HG03108 (cell line): Measurements from ENCODE around the gene COL18A1.

Experiments used
- ATAC-seq: cut with Tn5 transposase; IDR thresholded peaks from one replicate; pipeline ENCODE4 v1.9.1; 2021; ENCODE audit warnings: moderate library complexity; ENCODE audit not compliant: unreplicated experiment

The COL18A1 gene

DNA sequence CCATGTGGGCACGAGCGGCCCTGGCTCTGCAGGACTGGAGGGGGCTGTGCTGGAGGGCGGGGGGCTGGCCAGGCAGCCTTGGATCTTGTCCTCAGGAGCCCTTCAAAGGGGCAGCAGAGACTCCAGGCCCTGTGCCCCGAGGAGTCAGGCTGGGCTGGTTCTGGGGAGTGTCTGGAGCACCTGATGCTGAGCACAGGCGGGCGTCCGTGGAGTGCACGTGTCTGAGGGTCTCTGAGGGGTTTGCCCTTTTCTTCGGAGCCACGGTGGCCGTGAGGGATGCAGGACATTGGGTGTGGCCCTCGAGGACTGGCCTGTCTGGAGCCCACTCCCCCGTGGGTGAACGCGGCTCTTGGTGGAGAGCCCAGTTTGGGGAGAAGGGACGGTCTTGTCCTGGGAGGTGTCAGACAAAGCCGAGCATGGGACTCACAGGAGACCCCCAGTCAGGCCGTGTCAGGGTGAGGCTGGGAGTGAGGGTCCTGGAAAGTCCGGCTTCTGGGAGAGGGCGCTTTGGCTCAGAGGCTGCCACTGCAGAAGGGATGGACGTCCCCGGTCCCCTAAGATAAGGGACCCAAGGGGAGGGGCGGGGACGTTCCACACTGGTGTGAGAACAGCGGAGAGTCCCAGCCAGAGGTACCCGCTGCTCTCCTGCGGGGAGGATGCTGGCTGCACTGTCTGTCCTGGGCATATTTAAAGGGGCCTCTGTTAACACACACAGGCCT lies 60.8 kb downstream of the COL18A1 start:
- ATAC-seq = no peak

DNA sequence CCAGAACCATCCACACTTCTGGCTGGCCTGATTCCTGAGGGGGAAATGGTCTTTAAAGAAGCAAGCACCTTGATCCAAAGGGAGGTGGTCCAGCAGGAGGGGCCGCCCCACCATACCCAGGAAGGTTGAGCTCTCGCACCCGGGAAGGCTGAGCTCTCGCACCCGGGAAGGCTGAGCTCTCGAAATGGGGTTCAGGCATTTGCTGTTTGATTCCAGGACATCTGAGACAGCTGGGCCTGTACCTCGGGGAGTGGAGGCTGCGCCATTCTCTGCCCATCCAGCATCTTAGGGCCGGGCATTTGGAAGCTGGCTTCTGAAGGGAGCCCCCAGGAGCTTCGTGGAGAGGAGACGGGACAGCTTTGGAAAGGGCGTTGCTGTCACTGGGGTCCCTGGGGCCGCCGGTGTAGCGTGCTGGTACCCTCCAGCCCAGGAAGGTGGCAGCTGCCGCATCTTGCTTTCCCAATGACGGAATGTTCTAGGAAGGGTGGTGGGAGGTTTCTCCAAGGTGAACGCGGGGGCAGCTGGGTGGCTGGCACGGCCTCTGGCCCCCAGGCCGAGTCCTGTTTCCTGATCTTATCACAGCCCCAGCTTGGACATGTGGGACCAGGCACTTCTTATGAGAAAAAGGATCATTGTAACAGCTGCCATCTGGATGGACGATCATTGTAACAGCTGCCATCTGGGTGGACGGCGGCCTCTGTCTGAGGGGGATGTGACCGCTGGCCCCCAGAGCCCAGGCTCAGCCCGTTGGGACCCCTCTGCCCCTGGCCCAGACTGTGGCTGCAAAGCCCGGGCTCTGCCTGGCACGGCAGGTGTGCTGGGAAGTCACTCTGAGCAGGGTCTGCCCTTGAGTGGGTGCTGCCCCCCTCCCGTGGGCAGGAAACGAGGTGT lies 61.6 kb downstream of the COL18A1 start:
- no peak for ATAC-seq

DNA sequence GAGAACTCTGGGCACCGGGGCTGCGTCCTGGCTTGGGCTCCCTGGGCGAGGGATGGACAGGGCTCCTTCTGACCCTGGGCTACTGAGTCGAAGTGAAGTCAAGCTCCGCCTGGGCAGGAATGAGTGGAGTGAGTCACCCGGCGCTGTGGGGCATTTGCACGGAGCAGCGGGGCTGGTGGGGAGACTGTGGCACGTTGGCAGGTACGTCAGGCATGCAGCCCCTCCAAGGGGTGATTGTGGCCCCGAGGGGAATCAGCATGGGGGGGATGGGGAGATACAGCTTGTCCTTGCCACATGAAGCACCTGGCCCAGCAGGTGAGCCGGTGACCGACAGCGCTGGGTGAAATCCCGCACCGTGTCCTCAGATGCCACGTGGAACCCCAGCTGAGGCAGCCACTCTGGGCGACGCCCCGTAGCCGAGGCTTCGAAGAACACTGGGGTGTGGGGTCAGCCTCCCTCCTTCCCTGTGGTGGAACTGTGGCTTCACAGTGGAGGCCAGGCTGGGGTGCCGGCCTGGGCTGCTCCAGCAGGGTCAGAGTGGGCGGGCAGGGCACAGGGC lies 62.3 kb downstream of the COL18A1 start:
- ATAC-seq = no peak

DNA sequence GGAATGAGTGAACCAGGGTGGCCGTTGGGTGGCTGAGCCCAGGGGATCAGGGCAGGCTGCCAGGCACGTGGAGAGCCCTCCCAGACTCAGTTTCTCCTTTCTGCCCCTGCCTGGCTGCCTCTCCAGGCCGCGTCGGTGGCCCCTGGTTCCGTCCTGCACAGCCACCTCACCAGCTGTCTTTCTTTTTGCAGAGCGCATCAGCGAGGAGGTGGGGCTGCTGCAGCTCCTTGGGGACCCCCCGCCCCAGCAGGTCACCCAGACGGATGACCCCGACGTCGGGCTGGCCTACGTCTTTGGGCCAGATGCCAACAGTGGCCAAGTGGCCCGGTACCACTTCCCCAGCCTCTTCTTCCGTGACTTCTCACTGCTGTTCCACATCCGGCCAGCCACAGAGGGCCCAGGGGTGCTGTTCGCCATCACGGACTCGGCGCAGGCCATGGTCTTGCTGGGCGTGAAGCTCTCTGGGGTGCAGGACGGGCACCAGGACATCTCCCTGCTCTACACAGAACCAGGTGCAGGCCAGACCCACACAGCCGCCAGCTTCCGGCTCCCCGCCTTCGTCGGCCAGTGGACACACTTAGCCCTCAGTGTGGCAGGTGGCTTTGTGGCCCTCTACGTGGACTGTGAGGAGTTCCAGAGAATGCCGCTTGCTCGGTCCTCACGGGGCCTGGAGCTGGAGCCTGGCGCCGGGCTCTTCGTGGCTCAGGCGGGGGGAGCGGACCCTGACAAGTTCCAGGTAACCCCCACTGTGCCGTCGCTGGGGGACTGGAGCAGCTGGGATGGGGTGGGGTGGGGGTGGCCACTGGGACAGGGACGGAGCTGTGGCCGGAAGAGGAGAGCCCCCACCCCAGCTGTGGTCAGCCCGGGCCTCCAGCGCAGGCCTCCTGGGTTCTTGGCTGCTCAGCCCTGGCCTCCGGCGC lies 63.3 kb downstream of the COL18A1 start:
- ATAC-seq = no peak

DNA sequence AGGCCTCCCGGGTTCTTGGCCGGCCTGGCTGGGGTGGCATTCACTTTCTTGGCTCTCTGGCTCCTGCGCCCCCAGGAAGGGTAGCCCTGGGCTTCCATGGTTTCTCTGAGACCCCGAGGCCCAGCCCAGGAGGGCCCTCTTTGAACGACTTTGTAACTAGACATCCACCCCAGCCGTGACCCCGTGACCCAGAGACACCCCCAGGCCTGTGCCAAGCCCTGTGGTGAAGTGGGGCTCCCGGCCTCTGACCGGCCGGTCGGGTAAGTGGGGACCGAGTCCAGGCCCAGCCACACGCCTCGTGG lies 64.0 kb downstream of the COL18A1 start:
- no peak for ATAC-seq

DNA sequence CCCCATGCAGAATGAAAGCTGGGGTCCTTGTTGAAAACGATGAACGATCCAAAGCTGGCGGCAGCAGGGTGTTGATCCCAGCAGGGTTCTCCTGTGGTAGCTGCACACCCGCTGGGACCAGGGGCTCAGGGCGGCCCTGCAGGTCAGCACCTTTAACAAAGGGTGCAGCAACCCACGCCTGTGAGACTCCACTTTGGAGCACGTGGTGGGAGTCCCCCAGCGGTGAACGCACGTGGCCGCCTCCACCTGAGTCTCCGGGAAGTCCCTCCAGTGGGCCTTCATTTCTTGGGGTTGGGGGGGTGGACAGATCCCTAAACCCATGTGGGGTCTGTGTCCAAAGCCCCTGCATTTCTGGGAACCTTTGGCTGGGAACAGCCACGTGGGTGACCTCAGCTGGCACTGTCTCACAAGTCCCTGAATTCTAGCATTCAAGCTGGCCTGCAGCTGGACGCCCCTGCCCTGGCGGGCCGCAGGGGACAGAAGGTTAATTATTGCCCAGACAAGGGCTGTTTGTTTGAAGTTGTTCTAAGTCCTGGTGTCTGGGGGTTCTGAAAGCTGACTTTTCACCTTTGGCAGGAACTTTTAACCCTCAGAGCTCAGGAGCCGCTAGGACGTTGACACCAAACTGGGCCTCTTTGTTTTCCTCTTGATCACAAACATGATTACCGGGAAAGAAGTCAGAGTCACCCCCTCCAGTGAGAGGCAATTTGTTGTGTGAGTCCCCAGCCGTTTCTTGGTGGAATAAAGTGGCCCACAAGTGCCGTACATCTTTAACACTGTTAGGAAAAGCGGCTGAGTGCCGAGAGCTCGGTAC lies 64.5 kb downstream of the COL18A1 start:
- ATAC-seq = no peak

DNA sequence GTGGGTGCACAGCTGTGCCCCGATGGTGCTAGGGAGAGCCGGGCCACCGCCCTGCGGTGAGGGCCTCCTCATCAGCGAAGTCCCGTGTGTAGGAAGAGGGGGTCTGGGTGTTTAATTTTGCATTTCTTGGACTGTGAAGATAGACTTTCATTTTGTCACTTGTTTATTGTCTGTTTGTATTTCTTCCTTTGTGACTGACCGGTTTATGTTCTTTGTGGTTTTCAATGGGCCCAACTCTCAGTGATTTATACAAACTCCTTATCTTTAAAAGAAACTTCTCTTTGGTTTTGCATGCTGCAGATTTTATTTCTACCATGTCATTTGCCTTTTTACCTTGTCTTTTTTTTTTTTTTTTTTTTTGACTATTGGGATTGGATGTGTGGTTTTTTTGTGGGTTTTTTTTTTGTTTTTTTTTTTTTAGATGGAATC lies 65.1 kb downstream of the COL18A1 start:
- ATAC-seq = no peak

DNA sequence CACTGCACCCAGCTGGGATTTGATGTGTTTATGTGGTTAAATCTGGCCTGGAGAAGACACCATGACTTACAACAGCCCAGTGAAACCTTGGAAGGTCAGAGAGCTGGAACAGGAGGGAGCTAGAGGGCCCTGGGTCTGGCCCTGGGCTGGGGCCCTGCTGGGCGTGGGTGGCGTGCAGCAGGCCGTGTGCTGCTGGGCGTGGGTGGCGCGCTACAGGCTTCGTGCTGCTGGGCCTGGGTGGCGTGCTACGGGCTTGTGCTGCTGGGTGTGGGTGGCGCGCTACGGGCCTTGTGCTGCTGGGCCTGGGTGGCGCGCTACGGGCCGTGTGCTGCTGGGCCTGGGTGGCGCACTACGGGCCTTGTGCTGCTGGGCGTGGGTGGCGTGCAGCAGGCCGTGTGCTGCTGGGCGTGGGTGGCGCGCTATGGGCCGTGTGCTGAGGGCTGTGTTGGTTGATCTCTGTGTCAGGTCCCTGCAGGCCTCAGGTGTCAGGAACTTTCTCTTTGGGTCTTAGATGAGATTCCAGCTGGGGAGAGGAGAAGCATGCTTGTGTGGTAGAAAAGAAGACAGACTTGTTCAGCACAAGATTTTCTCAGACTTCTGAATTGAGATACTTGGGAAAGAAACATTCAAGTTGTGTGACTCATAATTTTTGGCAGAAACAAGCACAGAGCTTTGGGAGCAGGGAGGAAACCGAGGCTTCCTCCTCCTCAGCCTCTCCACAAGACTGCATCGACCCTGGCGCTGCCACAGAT lies 66.0 kb downstream of the COL18A1 start:
- no peak for ATAC-seq

DNA sequence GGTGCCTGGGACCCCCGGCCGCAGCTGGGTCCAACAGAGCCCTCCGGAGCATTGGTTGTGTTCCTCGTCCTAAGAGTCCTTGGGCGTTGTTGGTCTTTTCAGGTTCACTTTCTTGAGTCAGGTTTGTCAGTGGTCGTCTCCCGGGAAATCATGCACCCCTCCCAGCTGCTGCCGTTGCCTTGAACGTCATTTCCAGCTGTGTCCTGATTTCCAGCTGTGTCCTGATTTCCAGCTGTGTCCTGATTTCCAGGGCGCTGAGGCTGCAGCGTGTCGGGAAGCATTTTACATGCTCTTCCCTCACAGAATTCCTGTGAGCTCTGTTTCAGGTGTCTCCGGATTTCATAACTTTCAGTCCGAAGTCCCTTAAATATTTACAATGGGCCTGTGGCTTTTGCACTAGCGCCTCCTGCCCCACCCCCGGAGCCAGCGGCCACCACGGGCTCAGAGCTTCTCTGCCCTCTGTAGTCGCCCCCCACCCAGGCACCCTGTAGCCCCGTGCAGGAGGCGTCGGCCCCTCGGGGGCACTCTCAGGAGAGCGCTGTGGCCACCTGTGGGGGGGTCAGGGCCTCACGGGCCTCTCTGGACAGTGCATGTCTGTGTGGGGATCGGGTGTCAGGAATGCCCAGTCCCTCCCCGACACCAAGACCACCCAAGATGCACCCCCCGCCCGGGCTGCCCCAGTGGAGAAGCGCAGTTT lies 66.7 kb downstream of the COL18A1 start:
- no peak for ATAC-seq

DNA sequence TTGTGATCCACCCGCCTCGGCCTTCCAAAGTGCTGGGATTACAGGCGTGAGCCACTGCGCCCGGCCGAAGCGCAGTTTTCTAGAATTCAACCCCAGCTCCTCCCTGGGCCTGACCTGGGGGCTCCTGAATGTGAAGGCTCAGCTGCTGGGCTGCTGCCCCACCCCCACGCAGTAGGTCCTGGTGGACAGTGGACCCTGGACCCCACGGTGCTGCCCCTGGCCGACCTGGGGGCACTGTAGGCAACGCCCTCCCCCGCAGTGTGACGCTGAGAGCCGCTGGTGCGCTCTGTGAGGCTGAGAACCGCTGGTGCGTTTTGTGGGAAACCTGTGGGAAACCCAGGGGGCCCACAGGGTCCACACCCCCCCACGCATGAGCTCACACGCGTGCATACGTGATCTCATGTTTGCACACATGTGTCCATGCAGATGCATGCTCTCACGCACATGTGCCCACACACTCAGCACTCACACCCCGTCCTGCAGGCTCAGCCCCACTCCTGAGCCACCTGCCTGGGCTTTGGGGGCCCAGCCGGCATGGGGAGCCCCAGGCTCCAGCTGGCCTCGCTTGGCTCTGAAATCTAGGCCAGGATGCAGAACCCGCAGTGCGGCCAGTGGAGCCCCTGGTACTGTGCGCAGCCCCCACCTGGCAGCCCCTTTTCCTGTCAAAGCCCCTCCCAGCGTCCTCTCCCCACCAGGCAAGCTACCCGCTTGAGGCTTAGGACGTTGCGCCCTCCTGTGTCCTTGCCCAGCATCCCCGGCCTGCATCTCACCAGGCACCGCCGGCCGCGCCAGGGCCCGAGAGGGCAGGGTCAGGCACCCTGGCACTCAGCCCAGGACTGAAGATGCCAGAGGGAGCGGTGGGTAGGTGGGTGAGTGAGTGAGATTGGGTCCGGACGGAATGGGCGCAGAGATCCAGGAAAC lies 67.7 kb downstream of the COL18A1 start:
- no peak for ATAC-seq

DNA sequence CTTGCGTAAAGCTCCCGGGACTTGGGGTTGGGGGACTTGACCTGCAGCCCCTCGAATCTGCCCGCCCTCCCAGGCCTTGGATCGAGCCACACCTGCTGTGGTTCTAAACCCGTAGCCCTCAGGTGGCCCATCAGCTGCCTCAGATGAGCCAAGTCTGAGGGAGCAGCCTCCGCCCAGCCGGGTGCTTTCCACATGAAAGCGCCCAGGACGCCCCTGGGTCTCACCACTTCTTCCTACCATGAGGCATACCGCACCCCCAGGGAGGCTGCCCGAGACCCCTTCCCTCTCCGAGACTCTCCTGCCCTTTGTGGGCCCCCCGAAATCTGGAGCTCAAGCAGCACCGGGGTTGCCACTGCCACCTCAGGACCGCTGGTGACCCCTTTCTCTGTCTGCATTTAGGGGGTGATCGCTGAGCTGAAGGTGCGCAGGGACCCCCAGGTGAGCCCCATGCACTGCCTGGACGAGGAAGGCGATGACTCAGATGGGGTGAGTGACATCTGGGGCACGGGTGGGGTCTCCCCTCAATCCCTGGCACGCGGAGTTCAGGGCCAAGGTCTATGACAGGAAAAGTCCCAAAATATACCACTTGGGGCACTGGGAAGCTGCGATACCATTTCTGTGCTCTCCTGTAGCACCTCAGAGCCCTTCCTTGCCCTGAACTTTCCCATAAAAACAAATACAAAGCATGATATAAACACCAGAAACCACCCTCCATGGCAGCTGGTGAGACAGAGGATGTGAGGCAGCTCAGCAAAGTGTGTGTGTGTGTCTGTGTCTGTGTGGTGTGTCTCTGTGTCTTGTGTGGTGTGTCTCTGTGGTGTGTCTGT lies 68.7 kb downstream of the COL18A1 start:
- ATAC-seq = no peak

DNA sequence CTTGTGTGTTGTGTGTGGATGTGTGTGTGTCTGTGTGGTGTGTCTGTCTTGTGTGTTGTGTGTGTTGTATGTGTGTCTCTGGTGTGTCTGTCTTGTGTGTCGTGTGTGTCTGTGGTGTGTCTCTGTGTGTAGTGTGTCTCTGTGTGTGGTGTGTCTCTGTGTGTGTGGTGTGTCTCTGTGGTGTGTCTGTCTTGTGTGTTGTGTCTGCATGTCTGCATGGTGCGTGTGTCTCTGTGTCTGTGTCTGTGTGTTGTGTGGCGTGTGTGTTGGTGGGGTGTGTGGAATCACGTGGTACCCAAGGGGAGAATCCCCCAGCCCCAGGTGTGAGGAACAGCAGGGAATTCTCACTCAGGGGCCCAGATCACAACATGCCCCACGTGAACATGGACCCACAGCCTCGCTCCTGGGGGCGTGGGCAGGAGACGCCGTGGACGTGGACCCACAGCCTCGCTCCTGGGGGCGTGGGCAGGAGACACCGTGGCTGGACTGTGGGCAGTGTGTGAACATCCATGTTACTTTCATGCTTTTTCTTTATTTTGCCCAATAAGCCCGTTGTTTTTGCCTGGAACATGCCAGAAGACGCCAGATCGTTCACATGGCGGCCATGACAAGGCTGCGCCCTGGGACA lies 69.5 kb downstream of the COL18A1 start:
- no peak for ATAC-seq

DNA sequence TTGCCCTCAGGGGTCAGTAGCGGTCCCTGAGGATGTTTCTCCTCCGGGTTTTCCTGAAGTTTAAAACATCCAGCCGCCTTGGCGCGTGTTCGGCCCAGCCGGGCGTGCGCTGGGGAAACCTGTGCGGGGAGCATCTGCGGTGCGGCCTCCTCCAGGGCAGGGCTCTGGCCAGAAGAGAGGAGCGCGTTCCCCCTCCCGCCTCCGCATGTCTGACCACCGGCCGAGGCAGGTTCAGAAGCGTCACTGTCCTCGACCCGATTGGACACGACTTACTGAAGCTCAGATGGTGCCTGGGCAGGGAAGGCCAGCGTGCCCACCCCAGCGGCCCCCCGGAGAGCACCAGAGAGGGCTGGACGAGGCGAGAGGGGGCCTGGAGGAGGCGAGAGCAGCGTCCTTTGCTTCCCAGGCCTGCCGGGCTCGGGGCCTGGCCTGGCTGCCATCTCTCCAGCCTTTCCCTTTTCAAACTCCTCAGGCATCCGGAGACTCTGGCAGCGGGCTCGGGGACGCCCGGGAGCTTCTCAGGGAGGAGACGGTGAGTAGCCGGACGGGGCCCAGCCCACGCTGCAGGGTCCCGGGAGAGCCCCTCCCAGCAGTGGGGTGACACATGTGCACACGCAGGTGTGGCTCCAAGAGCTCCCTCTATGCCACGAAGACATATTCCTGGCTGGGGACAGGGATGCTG lies 70.2 kb downstream of the COL18A1 start:
- no peak for ATAC-seq

DNA sequence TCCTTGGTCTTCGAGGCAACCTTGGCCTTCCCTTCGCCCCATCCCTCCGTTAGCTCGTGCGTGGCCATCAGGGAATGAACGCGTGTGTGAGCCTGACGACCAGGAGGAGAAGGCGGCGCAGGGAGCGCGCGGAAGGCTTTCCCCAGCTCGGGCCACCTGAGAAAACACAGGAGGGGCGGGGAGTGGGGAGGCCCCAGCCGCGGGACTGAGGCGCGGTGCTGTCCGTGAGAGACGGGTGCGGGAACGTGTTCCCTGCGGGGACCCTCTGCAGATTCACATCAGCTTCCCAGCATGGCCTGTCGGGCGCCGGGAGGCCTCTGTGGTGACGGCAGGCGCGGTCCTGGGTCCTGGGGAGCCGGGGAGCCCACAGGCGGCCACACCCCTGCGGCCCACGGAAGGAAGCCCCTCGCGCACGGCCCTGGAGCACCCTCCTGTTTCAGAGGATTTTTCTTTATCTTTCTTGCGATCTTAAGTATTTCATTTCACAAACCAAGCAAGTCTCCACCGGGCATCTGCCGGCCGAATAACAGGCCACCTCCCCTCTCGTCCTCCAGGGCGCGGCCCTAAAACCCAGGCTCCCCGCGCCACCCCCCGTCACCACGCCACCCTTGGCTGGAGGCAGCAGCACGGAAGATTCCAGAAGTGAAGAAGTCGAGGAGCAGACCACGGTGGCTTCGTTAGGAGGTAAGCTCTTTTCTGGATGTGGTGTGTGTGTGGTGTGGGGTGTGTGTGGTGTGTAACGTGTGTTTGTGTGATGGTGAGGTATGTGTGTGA lies 71.0 kb downstream of the COL18A1 start:
- no peak for ATAC-seq

DNA sequence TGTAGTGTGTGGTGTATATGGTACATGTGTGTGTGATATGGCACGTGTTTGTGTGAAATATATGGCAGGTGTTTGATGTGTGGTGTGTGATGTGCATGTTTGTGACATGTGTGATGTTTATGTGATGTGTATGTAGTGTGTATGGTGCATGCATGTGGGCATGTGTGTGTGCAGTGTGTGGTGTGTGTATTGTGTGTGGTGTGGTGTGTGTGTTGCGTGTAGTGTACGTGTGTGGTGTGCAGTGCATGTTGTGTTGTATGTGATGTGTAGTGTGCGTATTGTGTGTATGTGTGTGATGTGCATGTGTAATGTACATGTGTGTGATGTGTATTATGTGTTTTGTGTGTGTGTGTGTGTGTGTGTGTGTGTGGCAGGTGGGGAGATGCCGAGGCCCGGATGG lies 71.6 kb downstream of the COL18A1 start:
- ATAC-seq = no peak
